Endometrial microvascular endothelial cells (primary cell): ENCODE results near the gene ABCG1. TPM values are rescaled to one million over a fixed set of nuclear protein-coding genes. Genes with fewer than 3 reads are reported as not detected.

Experiments
- in situ Hi-C: cut with HindIII; loops from 2 replicates; pipeline ENCODE4 v1.10.0; 2017; ENCODE audit warnings: low sequenced_read_pairs, low pct_unique_long_range_greater_than_20kb; ENCODE audit errors: inconsistent ontology term
- total RNA-seq: library from RNA; depleted of rRNA; stranded (reverse); fragments of >200 nt; gene quantifications from one replicate; pipeline ENCODE4 v1.2.3, GENCODE V29; 2015; ENCODE audit errors: inconsistent ontology term

Gene ABCG1
- total RNA-seq, 1 donor from 2014 or later: 6.0 TPM

GRCh38 chr21:42242611-42243010 is 23.7 kb downstream of the ABCG1 start:
- in situ Hi-C loops: no loop called here

DNA sequence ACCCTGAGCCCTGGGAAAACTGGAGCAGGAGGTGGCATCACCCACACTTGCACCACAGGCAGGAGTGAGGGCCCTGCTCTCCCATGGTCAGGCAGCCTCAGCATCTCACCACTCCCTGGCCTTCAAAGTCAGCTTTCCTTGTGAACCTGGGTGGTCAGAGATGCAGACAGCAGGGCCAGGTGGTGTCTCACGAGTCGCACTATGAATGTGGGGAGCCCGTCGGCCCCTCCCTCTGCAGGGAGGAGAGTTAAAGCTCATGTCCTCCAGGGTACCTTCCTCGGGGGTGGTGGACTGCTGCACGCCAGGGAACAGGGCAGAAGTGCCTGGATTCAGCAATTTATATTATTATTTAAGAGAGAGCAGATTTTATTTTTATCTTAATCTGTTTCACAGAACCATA is 24.1 kb downstream of the ABCG1 start:
- in situ Hi-C loops: no loop called here

- in situ Hi-C loops: no loop called here
Observed at GRCh38 chr21:42245331-42246193, 26.6 kb downstream of the ABCG1 start.

- in situ Hi-C loops: no loop called here
Observed at GRCh38 chr21:42247716-42248115, 28.8 kb downstream of the ABCG1 start.

DNA sequence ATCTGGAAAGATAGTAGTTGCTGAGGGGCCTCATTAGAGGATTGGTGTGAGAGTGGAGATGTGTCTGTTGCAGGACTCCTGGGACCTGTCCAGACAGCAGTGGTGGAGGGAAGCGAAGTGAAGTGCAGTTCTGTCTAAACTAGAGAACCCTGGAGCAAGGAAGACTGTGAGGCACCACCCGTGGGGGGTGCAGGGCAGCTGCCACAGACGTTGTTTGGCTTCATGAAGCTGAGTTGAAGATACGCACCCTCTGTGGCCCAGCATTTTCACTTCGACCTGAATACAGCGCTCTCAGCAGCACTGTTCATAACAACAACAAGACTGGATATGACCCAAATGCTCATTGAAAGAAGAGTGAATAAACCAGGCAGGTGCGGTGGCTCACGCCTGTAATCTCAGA is 29.3 kb downstream of the ABCG1 start:
- in situ Hi-C loops: no loop called here

DNA sequence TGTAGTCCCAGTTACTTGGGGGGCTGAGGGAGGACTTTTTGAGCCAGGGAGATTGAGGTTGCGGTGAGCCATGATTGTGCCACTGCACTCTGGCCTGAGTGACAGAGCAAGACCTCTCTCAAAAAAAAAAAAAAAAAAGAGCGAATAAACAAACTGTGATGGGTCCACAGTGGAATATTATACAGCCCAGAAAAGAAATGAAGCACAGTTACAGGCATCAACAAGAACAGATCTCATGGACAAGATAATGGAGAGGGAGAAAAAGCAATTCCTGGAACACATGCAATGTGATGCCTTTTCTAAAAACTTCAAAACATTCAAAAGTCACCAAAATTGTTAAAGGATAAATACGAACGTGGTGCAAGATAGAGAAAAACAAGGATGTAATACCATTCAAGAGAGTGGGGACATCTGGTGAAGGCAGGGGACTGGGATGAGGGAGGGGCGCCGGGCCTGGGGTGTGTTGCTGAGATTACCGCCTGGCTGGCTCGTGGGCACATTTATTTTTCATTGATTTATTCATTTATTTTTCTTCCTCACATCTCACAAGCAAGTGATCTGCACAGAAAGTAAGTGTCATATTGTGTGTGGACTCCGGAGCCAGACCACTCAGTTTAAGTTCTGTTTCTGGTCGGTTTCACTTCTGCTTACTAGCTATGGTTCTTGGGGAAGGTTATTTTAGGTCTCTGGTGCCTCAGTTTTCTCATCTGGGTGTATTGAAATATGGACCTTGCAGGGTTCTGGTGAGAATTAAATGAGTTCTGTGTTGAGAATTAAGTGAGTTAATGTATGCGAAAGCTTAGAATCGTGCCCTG is 30.1 kb downstream of the ABCG1 start:
- in situ Hi-C loops: no loop called here

DNA sequence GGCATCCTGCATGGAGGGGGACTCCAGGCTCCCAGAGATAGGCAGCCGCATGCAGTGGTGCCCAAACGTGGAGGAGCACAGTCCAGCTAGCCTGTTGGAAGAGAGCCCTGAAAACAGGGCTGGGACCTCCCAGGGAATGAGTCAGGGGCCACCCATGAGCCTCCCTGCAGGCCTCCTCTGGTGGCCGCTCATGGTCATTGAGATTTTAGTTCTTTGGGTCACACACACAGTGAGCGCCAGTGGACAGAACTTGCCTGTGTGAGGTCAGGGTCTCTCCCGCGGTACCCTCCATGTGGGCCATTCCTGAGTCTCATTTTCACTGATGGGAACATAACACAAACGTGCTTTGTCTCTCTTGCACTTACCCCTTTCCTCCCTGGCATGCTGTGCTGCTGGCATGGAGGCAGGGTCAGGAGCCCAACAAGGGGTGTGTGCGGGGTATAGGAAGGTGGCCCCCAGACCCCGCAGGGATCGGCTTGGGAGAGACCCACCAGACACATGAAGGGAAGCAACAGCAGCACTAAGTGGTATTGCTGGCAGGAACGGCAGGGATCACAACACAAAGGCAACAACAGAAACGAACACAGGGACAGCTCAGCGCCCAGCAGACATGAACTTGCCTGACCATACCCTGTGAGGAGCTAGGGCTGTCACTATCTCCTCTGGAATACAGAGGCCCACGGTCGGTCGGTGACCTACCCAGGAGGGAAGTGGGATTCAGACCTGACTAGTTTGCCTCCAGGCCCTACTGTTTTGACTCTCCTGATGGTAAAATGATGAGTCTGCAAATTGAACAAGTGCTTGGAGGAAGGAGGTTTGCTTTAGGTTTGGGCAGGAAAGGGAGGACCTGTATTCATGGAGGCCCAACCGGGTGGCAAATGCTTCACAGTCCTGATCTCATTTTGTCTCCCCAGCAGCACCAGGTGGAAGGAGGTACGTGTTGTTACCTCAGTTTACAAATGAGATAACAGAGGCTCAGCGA is 31.8 kb downstream of the ABCG1 start:
- in situ Hi-C loops: no loop called here

DNA sequence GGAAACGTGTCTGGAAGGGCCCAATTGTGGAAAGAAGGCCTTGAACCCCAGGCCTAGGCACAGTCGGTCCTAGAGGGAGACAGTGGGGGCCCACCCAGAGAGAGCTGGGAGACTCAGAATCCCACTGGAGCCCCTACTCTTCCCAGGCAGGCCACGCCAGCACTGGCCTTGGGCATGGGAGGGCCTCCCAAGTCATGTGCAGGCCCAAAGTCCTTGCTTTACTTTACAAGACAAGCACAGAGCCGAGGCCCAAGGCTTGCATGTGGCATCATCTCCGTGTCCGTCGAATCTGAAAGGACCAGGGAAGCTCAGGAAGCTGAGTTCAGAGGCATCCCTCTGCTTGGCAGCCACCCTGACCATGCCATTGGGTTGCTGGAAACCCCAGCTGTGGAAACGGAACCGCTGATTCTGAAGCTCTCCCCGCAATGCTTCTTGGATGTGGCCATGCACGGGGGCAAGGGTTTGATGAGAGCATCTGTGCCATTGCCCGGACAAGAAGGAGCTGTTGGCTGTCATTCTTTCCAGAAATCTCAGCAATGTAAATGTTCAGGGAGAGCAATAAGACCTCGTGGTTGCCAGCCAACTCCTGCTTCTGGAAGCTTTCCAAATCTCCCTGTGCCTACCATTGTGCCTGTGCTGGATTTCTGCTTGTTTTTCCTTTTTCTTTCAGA is 32.8 kb downstream of the ABCG1 start:
- in situ Hi-C loops: no loop called here

DNA sequence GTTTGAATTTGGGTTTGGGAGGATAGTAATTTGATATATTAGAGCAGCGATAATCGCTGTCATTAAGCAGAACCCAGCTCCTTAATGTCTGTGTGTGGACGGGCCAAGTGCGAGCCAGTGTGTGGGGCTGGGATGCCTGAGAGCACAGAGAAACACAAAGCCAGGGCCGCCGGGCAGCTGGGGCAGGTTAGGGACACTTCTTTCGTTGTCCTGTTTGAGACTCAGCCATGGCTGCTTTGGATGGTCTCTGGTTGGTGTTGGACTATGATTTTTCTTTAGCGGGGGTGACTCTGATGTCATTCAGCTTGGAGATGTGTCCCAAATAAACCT is 33.4 kb downstream of the ABCG1 start:
- in situ Hi-C loops: no loop called here

- in situ Hi-C loops: no loop called here
Observed at GRCh38 chr21:42252778-42253340, 33.9 kb downstream of the ABCG1 start.

DNA sequence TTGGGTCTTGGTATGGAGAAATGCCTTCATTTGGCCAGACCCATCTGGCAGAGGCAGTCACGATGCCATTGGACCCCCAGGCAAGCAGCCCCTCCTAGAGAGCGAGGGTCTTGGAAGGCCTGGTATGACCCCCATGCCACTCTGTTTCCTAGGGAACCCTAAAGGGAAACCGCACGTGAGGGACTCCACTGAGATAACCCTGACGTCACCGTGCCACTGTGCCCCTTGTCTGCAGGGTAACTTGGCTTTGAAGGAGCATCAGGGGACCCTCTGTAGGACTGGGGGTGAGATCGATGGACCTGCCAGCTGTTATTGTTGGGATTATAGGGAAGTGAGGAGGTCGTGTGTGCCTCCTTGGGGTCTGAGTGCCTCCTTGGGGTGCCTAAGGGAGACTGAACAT is 34.5 kb downstream of the ABCG1 start:
- in situ Hi-C loops: no loop called here

- in situ Hi-C loops: no loop called here
Observed at GRCh38 chr21:42254083-42254482, 35.1 kb downstream of the ABCG1 start.

- in situ Hi-C loops: no loop called here
Observed at GRCh38 chr21:42254651-42255601, 36.0 kb downstream of the ABCG1 start.

GRCh38 chr21:42255825-42256224 is 36.9 kb downstream of the ABCG1 start:
- in situ Hi-C loops: no loop called here

DNA sequence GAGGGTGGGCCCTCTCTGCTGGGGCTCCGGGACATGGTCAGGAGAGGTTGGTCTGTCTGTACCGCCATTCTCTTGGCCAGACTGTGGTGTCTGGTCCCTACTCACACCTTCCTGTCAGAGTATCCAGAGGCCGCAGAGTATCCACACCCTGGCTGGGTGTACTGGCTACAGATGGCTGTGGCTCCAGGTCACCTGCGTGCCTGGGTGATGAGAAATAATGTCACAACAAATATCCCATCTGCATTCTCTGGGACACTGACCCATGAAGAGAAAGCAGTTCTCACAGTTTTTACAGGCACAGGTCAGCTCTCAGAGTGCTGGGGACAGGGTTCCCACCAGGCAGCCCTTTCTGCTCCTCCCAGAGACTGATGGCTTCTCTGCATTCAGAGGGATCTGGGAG is 37.4 kb downstream of the ABCG1 start:
- in situ Hi-C loops: no loop called here

- in situ Hi-C loops: no loop called here
Observed at GRCh38 chr21:42257091-42257765, 38.3 kb downstream of the ABCG1 start.
